ENCODE results near the gene HM13. TPM values are rescaled to one million over a fixed set of nuclear protein-coding genes. Genes with fewer than 3 reads are reported as not detected.
"Not testable (repeated sequence)": the region's sequence is repeated elsewhere in the genome, so short reads cannot be mapped to it uniquely, and the experiment has no call there.

HM13 gene
- total RNA-seq, 2 donors from 2014 or later: 99.7 to 131 TPM

DNA sequence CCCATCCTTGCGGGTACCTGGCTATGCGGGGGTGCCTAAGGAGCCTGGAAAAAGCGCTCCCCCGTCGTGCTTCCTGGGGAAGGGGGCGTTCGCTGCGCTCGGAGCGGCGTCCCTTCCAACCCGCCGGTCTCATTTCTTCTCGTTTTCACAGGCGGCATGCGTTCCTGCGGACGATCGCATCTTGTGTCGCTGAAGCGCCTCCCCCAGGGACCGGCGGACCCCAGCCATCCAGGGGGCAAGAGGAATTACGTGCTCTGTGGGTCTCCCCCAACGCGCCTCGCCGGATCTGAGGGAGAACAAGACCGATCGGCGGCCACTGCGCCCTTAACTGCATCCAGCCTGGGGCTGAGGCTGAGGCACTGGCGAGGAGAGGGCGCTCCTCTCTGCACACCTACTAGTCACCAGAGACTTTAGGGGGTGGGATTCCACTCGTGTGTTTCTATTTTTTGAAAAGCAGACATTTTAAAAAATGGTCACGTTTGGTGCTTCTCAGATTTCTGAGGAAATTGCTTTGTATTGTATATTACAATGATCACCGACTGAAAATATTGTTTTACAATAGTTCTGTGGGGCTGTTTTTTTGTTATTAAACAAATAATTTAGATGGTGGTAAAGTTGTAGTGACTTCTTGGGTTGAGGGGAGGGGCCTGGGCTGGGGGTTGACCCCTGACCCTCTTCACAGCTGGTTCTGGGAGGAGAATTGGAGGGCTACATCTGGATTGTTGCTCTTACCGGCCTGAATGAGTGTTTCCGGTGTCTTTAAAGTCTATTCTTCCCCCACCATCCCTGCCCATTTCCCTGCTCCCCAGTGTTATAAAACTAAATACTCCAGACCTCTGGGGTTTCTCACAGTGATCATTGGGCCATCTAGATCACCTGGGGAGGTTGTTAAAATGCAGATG, 91.9 kb downstream of the HM13 start:
- no peaks in the 10 kb centered on the region for H3K27me3 ChIP-seq (replicated peaks; ENCODE audit: insufficient read depth)
- peak overlapping the region; percentile 85 to 86 for H3K27ac ChIP-seq
- no peaks in the 10 kb centered on the region for H3K36me3 ChIP-seq
- H3K4me1 ChIP-seq (replicated peaks): peaks cover 16% of the 10 kb centered on the region
- H3K4me3 ChIP-seq: peak overlapping the region; percentile 69 to 71
- DNase-seq (ENCODE audit: low spot score): peak; percentile 14
- no peaks in the 10 kb centered on the region for H3K9me3 ChIP-seq
- no peak for TF ChIP-seq POLR2A (IDR thresholded peaks at IDR 0.05)
- TF ChIP-seq, protein P1, sequence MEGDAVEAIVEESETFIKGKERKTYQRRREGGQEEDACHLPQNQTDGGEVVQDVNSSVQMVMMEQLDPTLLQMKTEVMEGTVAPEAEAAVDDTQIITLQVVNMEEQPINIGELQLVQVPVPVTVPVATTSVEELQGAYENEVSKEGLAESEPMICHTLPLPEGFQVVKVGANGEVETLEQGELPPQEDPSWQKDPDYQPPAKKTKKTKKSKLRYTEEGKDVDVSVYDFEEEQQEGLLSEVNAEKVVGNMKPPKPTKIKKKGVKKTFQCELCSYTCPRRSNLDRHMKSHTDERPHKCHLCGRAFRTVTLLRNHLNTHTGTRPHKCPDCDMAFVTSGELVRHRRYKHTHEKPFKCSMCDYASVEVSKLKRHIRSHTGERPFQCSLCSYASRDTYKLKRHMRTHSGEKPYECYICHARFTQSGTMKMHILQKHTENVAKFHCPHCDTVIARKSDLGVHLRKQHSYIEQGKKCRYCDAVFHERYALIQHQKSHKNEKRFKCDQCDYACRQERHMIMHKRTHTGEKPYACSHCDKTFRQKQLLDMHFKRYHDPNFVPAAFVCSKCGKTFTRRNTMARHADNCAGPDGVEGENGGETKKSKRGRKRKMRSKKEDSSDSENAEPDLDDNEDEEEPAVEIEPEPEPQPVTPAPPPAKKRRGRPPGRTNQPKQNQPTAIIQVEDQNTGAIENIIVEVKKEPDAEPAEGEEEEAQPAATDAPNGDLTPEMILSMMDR (IDR thresholded peaks at IDR 0.05): no peak
- no peak for TF ChIP-seq POLR2AphosphoS5 (IDR thresholded peaks at IDR 0.05)
- WGBS: 4% methylated on average over 36 of the region's 39 CpGs
- intact Hi-C loops (cut with DNase I): loop anchor here (2.0 kb wide), 1 partner anchor 33 kb away; no protein-coding TSS in a partner anchor

DNA sequence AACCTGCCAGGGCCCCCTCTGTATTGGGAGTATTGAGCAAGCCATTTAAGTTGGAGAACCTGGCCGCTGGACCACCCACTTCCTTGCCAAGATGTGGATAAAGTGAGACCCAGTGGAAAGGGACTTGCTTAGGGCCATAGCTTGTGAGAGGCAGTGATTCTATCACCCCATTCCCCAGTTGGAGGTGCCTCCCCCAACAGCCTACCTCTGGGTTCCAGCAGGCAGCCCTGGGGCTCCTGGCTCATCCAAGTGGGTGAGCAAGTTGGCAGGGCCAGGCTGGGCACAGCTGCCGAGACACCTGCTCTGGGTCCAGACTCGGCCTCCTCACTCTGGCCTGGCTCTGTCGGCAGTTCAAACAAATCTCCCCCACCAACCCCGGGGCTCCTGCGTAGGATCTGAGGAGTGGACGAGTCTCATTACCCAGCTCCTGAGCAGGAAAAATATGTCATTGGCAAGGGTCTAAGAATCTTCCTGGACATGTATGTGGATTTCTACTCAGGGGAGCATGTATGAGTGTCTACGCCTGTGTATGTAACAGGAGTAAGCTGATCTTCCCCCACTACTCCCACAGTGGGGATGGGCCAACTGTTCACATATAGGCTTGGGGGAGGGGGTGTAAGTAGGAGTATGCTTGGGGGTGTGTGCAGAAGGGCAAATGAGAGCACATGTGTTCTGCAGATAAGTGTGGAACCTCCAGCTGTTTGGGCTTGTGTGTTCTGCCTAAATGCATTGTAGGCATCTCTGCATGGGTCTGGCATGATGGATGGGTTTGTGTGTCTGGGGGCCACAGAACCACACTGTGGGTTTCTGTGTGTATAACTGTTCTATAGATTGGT, 92.8 kb downstream of the HM13 start:
- H3K4me3 ChIP-seq: peak overlapping the region; percentile 69 to 71
- no peaks in the 10 kb centered on the region for H3K27me3 ChIP-seq (replicated peaks; ENCODE audit: insufficient read depth)
- peak overlapping the region; percentile 85 to 86 for H3K27ac ChIP-seq
- peaks cover 16% of the 10 kb centered on the region for H3K4me1 ChIP-seq (replicated peaks)
- H3K36me3 ChIP-seq: no peaks in the 10 kb centered on the region
- H3K9me3 ChIP-seq: no peaks in the 10 kb centered on the region
- DNase-seq (ENCODE audit: low spot score): peak; percentile 28
- intact Hi-C loops (cut with DNase I): no loop called here
- TF ChIP-seq, protein P1 (IDR thresholded peaks at IDR 0.05): no peak
- TF ChIP-seq POLR2A (IDR thresholded peaks at IDR 0.05) (peak; percentile 14), POLR2AphosphoS5 (IDR thresholded peaks at IDR 0.05) (peak; percentile 19)
- 35% methylated on average over 8 of the region's 8 CpGs for WGBS

DNA sequence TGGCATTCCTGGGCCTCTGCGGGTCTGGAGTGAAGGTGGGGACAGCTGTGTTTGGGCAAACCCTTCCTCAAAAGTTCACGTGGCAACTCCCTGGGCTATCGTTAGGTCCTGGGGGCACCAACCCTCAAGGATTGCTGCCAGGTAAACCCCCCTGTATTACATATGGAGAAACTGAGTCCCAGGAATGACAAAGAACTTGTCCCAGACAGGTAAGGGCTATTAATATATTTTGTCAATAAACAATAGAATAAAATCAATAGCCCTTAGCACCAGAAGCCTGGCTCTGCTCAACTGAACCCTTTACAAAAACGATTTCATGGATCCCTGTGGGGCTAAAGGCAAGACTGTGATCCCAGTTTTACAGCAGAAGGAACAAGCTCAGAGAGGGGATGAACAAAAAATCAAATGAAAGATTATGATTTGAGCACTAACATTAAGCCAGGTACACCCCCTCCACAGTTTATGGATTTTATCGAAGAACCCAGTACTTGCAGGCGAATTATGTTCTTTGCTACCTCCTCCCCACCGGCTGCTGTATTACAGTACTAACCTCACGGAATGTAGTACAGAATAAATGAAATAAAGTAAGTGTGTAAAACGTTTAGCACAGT, 93.5 kb downstream of the HM13 start:
- H3K27me3 ChIP-seq (replicated peaks; ENCODE audit: insufficient read depth): no peaks in the 10 kb centered on the region
- no peaks in the 10 kb centered on the region for H3K9me3 ChIP-seq
- DNase-seq (ENCODE audit: low spot score): no peak
- H3K4me1 ChIP-seq (replicated peaks): peaks cover 16% of the 10 kb centered on the region
- H3K4me3 ChIP-seq: peak overlapping the region in 1 of 2 donors; percentile 69
- TF ChIP-seq POLR2AphosphoS5 (IDR thresholded peaks at IDR 0.05): no peak
- no peak for TF ChIP-seq POLR2A (IDR thresholded peaks at IDR 0.05)
- TF ChIP-seq, protein P1 (IDR thresholded peaks at IDR 0.05): no peak
- intact Hi-C loops (cut with DNase I): no loop called here
- 30% methylated on average over 9 of the region's 9 CpGs for WGBS
- H3K36me3 ChIP-seq: no peaks in the 10 kb centered on the region
- peak overlapping the region; percentile 85 to 86 for H3K27ac ChIP-seq

DNA sequence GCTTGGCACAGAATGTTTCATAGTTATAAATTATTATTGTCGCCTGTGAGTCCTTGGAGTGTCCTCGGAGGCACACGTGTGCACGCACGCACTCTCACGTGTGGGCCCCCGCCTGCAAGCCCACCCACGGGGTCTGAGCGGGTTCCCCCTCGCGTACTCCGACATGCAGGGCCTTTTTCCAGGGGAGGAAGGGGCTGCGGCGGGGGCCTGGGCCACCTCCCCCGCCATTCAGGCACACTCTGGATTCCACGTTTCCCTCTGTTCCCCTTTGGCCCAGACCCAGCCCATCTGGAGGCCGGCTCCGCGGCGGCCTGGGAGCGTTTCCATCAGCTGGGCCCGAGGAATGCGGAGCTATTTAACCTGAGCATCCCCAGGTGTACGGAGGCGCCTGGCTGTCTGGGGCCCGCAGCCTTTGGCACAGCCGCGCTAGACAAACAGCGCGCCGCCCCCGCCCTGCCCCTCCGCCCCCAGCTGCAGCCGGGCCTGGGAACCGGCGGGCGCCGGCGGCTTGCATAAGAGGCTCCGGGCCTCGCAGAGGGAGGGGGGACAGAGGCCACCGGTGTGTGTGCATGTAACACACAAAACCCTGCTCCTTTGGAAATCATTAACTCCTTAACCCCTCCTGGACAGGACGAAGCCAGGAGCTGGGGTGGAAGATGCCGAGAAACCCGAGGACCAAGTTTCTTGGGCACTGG, 94.2 kb downstream of the HM13 start:
- Histone ChIP-seq H3K27me3 (replicated peaks; ENCODE audit: insufficient read depth) (no peaks in the 10 kb centered on the region), H3K9me3 (no peaks in the 10 kb centered on the region), H3K4me3 (no peak overlapping the region), H3K4me1 (replicated peaks) (peaks cover 16% of the 10 kb centered on the region), H3K36me3 (no peaks in the 10 kb centered on the region), H3K27ac (peak overlapping the region; percentile 85 to 86)
- intact Hi-C loops (cut with DNase I): no loop called here
- WGBS: 8% methylated on average over 44 of the region's 45 CpGs
- peak; percentile 81 for TF ChIP-seq POLR2AphosphoS5 (IDR thresholded peaks at IDR 0.05)
- peak; percentile 37 for TF ChIP-seq POLR2A (IDR thresholded peaks at IDR 0.05)
- TF ChIP-seq, protein P1 (IDR thresholded peaks at IDR 0.05): peak in 1 of 4 experiments; percentile 11
- peak; percentile 93 for DNase-seq (ENCODE audit: low spot score)

DNA sequence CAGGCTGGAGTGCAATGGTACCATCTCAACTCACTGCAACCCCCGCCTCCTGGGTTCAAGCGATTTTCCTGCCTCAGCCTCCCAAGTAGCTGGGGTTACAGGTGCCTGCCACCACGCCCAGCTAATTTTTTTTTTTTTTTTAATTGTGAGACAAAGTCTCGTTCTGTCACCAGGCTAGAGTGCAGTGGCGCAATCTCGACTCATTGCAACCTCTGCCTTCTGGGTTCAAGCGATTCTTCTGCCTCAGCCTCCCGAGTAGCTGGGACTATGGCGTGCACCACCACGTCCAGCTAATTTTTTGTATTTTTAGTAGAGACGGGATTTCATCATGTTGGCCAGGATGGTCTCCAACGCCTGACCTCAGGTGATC, 98.0 kb downstream of the HM13 start:
- H3K4me1 ChIP-seq (replicated peaks): peaks cover 16% of the 10 kb centered on the region
- intact Hi-C loops (cut with DNase I): loop anchor here (2.0 kb wide), 1 partner anchor 49 kb away; no protein-coding TSS in a partner anchor
- not testable (repeated sequence) for H3K4me3 ChIP-seq; DNase-seq (ENCODE audit: low spot score); H3K27me3 ChIP-seq (replicated peaks; ENCODE audit: insufficient read depth); H3K9me3 ChIP-seq; H3K36me3 ChIP-seq; H3K27ac ChIP-seq
- 80% methylated on average over 12 of the region's 12 CpGs for WGBS

Measured in prostate gland (tissue), 2 donors.